Liver (tissue), 9 donors: ENCODE data around the gene CDH23. TPM values are rescaled to one million over a fixed set of nuclear protein-coding genes. Genes with fewer than 3 reads are reported as not detected.

Experiments
- DNase-seq: peaks from one replicate; pipeline ENCODE4 v3.0.0-alpha.2; 2017; ENCODE audit warnings: low spot score
- H3K27ac ChIP-seq, 2 donors: one replicate each; pipeline ENCODE4 v1.7.0; 2013; ENCODE audit warnings: inconsistent platforms in 2 of 2, low read length in 2 of 2, control low read depth in 1 of 2, low read depth in 1 of 2, mild to moderate bottlenecking in 1 of 2
- H3K27me3 ChIP-seq, 4 donors: one replicate each; pipeline versions ENCODE4 v1.6.1 to v1.7.0; 2013; ENCODE audit warnings: low read length in 3 of 4, inconsistent platforms in 1 of 4, mild to moderate bottlenecking in 1 of 4, moderate library complexity in 1 of 4; ENCODE audit not compliant: control insufficient read depth in 4 of 4, insufficient read depth in 4 of 4
- H3K36me3 ChIP-seq, 4 donors: one replicate each; pipeline versions ENCODE4 v1.6.1 to v1.7.0; 2013; ENCODE audit warnings: low read length in 3 of 4, mild to moderate bottlenecking in 3 of 4, low read depth in 1 of 4, moderate library complexity in 1 of 4; ENCODE audit not compliant: control insufficient read depth in 4 of 4, insufficient read depth in 3 of 4
- H3K4me1 ChIP-seq, 4 donors: one replicate each; pipeline versions ENCODE4 v1.6.1 to v1.7.0; 2013; ENCODE audit warnings: low read length in 3 of 4, mild to moderate bottlenecking in 3 of 4, moderate library complexity in 1 of 4; ENCODE audit not compliant: control insufficient read depth in 4 of 4, insufficient read depth in 4 of 4
- H3K4me3 ChIP-seq, 3 donors: one replicate each; pipeline versions ENCODE4 v1.6.1 to v1.7.0; 2013; ENCODE audit warnings: low read length in 3 of 3, control low read depth in 1 of 3, low read depth in 1 of 3, mild to moderate bottlenecking in 1 of 3
- H3K9ac ChIP-seq, 2 donors: one replicate each; pipeline ENCODE4 v1.7.0; 2013; ENCODE audit warnings: low read length in 2 of 2, mild to moderate bottlenecking in 2 of 2, moderate library complexity in 2 of 2, control low read depth in 1 of 2, low read depth in 1 of 2
- H3K9me3 ChIP-seq, 4 donors: one replicate each; pipeline versions ENCODE4 v1.6.1 to v1.7.0; 2013; ENCODE audit warnings: low read length in 3 of 4; ENCODE audit not compliant: control insufficient read depth in 4 of 4
- EGR1 ChIP-seq, 2 donors: IDR thresholded peaks; 2 replicates each; pipeline ENCODE4 v1.6.1; 2016 to 2018; ENCODE audit warnings: antibody characterized with exemption in 2 of 2, low read depth in 2 of 2
- FOXA1 ChIP-seq: IDR thresholded peaks from 2 replicates; pipeline ENCODE4 v1.6.1; 2016; ENCODE audit warnings: antibody characterized with exemption
- GABPA ChIP-seq, 2 donors: IDR thresholded peaks in 1 of 2; conservative IDR thresholded peaks in 1 of 2; 2 replicates each; pipeline ENCODE4 v1.6.1; 2016; ENCODE audit warnings: antibody characterized with exemption in 2 of 2, mild to moderate bottlenecking in 1 of 2, moderate library complexity in 1 of 2
- HNF4A ChIP-seq, 2 donors: conservative IDR thresholded peaks; 2 replicates each; pipeline ENCODE4 v1.6.1; 2016; ENCODE audit warnings: antibody characterized with exemption in 2 of 2, mild to moderate bottlenecking in 2 of 2
- HNF4G ChIP-seq: IDR thresholded peaks from 2 replicates; pipeline ENCODE4 v1.6.1; 2016; ENCODE audit warnings: antibody characterized with exemption
- JUND ChIP-seq, 2 donors: IDR thresholded peaks; 2 replicates each; pipeline ENCODE4 v1.6.1; 2016; ENCODE audit warnings: antibody characterized with exemption in 2 of 2
- MAX ChIP-seq: IDR thresholded peaks from 2 replicates; pipeline ENCODE4 v1.6.1; 2016; ENCODE audit warnings: antibody characterized with exemption
- NR2F2 ChIP-seq: IDR thresholded peaks from 2 replicates; pipeline ENCODE4 v1.6.1; 2016; ENCODE audit warnings: antibody characterized with exemption
- RAD21 ChIP-seq, 2 donors: IDR thresholded peaks; 2 replicates each; pipeline ENCODE4 v1.6.1; 2016; ENCODE audit warnings: antibody characterized with exemption in 2 of 2, mild to moderate bottlenecking in 2 of 2
- RXRA ChIP-seq, 2 donors: IDR thresholded peaks; 2 replicates each; pipeline ENCODE4 v1.6.1; 2017 to 2018; ENCODE audit warnings: antibody characterized with exemption in 2 of 2, mild to moderate bottlenecking in 1 of 2
- SP1 ChIP-seq: IDR thresholded peaks from 2 replicates; pipeline ENCODE4 v1.6.1; 2018; ENCODE audit warnings: antibody characterized with exemption, mild to moderate bottlenecking
- TAF1 ChIP-seq: conservative IDR thresholded peaks from 2 replicates; pipeline ENCODE4 v1.6.1; 2016; ENCODE audit warnings: antibody characterized with exemption, mild to moderate bottlenecking
- WGBS: extraction: QIAGEN DNeasy Blood & Tissue Kit; methylation state at CpG from one replicate; pipeline ENCODE4 v1.1.7; 2013; 5-methylcytosine and 5-hydroxymethylcytosine counted together
- polyA plus RNA-seq, 2 donors: library from polyadenylated mRNA; stranded (reverse) in 1 of 2; unstranded in 1 of 2; fragments of 200-250 nt in 1 of 2; fragments of >200 nt in 1 of 2; fragmentation: Nextera tagmentation in 1 of 2; extraction: Ambion mirVana in 1 of 2; gene quantifications; one replicate each; pipeline versions ENCODE4 v1.2.1 to v1.2.3, GENCODE V29; 2013 to 2015
- total RNA-seq, 2 donors: library from RNA; depleted of rRNA; stranded (reverse); fragments of >200 nt; gene quantifications; one replicate each; pipeline ENCODE4 v1.2.3, GENCODE V29; 2014
- TF ChIP-seq, protein P1 (sequence below): fragments of 150-350 bp; IDR thresholded peaks from 2 replicates; pipeline ENCODE4 v1.5.1; 2017; ENCODE audit warnings: improper control_type of control experiment, low read depth, low read length; ENCODE audit not compliant: missing input control
- TF ChIP-seq, protein P2 (sequence below): IDR thresholded peaks from 2 replicates; pipeline ENCODE4 v1.6.1; 2016; ENCODE audit warnings: antibody characterized with exemption
- TF ChIP-seq, protein P3 (sequence below): IDR thresholded peaks from 2 replicates; pipeline ENCODE4 v1.6.1; 2016; ENCODE audit warnings: antibody characterized with exemption
- donor health status: healthy.
- donor health status: healthy.
- donor health status: healthy.
- donor health status: healthy.
- donor health status: healthy.

The CDH23 gene
- total and polyA plus RNA-seq, 4 donors, result 1.5 to 4.7 (median 3.4) TPM

DNA sequence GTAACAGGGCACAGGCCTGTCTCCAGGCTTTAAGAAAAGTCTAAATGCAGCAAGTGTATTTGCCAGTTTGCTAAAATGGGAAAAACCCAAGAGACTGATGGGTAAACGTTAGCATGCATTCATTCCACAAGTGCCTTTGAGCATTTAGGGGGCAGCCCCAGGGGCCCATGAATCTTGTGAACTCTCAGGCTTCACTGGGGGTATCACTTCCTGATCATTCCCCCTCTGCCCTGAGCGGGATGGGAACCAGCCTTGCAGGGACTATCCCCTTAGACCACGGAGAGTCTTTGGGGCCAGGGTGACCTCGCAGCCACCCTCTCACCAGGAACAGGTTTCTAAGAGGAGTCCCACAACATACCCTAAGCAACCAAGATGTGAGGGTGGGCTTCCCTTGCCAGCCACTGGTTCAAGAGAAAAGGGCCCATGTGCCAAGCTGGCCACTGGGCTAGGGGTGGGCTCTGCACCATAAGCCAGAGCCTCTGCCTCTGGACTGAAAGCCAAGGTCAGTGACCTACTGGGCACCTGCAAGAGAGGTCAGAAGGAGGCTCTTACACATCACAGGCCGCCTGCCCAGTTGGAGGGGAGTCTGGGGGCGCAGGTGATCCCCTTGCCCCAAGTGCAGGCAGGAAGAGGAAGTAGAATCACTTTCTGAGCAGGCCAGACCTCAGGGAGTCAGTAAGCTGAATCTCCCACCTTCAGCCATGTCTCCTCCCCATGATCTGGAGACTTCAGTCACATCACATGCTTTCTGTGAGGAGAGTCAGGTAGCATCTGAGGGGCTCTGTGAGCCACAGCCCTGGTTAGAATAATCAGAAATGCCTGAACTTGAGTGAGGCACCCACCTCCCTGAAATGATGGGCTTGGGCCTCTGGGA, 247.8 kb downstream of the CDH23 start:
- peaks cover 7 to 22% (median 18%) of the 10 kb centered on the region in 4 donors for H3K4me1 ChIP-seq
- peaks cover 0 to 2% (median 0%) of the 10 kb centered on the region in 4 donors for H3K36me3 ChIP-seq
- WGBS, result 63% methylated on average over 6 of the region's 6 CpGs
- no peak for DNase-seq
- H3K27ac ChIP-seq, result no peak overlapping the region
- no peak overlapping the region for H3K4me3 ChIP-seq
- H3K27me3 ChIP-seq, result no peaks in the 10 kb centered on the region
- H3K9me3 ChIP-seq, result no peaks in the 10 kb centered on the region
- TF ChIP-seq, protein P1, sequence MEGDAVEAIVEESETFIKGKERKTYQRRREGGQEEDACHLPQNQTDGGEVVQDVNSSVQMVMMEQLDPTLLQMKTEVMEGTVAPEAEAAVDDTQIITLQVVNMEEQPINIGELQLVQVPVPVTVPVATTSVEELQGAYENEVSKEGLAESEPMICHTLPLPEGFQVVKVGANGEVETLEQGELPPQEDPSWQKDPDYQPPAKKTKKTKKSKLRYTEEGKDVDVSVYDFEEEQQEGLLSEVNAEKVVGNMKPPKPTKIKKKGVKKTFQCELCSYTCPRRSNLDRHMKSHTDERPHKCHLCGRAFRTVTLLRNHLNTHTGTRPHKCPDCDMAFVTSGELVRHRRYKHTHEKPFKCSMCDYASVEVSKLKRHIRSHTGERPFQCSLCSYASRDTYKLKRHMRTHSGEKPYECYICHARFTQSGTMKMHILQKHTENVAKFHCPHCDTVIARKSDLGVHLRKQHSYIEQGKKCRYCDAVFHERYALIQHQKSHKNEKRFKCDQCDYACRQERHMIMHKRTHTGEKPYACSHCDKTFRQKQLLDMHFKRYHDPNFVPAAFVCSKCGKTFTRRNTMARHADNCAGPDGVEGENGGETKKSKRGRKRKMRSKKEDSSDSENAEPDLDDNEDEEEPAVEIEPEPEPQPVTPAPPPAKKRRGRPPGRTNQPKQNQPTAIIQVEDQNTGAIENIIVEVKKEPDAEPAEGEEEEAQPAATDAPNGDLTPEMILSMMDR, result no peak
- TF ChIP-seq RXRA (IDR thresholded peaks at IDR 0.05) (peak; percentile 93 to 95), EGR1 (IDR thresholded peaks at IDR 0.05; ENCODE audit: low read depth in 2 of 2) (no peak), HNF4A (conservative IDR thresholded peaks at IDR 0.05) (peak; percentile 22 to 53), TAF1 (no peak)
- no peak overlapping the region for H3K9ac ChIP-seq

DNA sequence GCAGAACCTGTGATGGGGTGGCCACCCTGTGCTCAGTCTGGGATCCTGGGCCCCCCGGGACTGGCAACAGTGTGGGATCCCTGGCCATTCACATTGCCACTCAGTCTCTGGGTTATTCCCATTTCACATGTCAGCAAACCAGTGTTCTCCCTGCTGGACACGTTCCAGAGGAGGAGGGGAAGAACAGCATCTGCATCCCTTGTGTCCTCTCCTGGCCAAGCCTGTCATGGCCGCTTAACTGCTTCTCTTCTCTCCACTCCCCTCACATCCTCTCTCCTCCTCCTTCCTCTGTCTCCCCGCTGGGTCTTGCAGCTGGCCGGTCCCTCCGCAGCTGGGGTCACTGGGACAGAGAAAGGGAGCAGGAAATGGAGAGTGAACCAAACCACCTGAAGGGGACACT, 248.5 kb downstream of the CDH23 start:
- H3K27ac ChIP-seq, result no peak overlapping the region
- peaks cover 0 to 2% (median 0%) of the 10 kb centered on the region in 4 donors for H3K36me3 ChIP-seq
- WGBS, result 80% methylated on average over 6 of the region's 6 CpGs
- no peak for TF ChIP-seq RAD21 (IDR thresholded peaks at IDR 0.05)
- TF ChIP-seq RXRA (IDR thresholded peaks at IDR 0.05), result no peak
- TF ChIP-seq HNF4A (conservative IDR thresholded peaks at IDR 0.05), result no peak
- TF ChIP-seq FOXA1, result no peak
- no peak for TF ChIP-seq GABPA (IDR thresholded peaks at IDR 0.05 in 1 of 2, conservative IDR thresholded peaks at IDR 0.05 in 1 of 2)
- TF ChIP-seq NR2F2, result no peak
- H3K4me3 ChIP-seq, result no peak overlapping the region
- peaks cover 7 to 19% (median 14%) of the 10 kb centered on the region in 4 donors for H3K4me1 ChIP-seq
- H3K27me3 ChIP-seq, result no peaks in the 10 kb centered on the region
- no peak for DNase-seq
- no peaks in the 10 kb centered on the region for H3K9me3 ChIP-seq
- no peak overlapping the region for H3K9ac ChIP-seq

- Histone ChIP-seq H3K4me1 (peaks cover 7 to 19% (median 14%) of the 10 kb centered on the region in 4 donors), H3K27me3 (no peaks in the 10 kb centered on the region), H3K9me3 (no peaks in the 10 kb centered on the region), H3K9ac (no peak overlapping the region), H3K4me3 (no peak overlapping the region), H3K36me3 (peaks cover 0 to 2% (median 0%) of the 10 kb centered on the region in 4 donors), H3K27ac (no peak overlapping the region)
- no peak for DNase-seq
- 91% methylated on average over 6 of the region's 6 CpGs for WGBS
- TF ChIP-seq RXRA (IDR thresholded peaks at IDR 0.05) (no peak), MAX (no peak), HNF4G (no peak), EGR1 (IDR thresholded peaks at IDR 0.05; ENCODE audit: low read depth in 2 of 2) (no peak), RAD21 (IDR thresholded peaks at IDR 0.05) (no peak), JUND (IDR thresholded peaks at IDR 0.05) (no peak), SP1 (no peak)
- TF ChIP-seq, protein P2, sequence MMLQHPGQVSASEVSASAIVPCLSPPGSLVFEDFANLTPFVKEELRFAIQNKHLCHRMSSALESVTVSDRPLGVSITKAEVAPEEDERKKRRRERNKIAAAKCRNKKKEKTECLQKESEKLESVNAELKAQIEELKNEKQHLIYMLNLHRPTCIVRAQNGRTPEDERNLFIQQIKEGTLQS, result no peak
- TF ChIP-seq, protein P3, sequence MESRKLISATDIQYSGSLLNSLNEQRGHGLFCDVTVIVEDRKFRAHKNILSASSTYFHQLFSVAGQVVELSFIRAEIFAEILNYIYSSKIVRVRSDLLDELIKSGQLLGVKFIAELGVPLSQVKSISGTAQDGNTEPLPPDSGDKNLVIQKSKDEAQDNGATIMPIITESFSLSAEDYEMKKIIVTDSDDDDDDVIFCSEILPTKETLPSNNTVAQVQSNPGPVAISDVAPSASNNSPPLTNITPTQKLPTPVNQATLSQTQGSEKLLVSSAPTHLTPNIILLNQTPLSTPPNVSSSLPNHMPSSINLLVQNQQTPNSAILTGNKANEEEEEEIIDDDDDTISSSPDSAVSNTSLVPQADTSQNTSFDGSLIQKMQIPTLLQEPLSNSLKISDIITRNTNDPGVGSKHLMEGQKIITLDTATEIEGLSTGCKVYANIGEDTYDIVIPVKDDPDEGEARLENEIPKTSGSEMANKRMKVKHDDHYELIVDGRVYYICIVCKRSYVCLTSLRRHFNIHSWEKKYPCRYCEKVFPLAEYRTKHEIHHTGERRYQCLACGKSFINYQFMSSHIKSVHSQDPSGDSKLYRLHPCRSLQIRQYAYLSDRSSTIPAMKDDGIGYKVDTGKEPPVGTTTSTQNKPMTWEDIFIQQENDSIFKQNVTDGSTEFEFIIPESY, result no peak
Observed at GRCh38 chr10:71646037-71646436, 249.3 kb downstream of the CDH23 start.
